Thoracic aorta (tissue), 2 donors: ENCODE data around the gene ABCC12. TPM values are rescaled to one million over a fixed set of nuclear protein-coding genes. Genes with fewer than 3 reads are reported as not detected.

Source experiments
- ATAC-seq: fragments of 150-250 bp; one replicate; pipeline ENCODE4 v1.8.0; 2017; ENCODE audit warnings: low read depth; ENCODE audit not compliant: insufficient number of reproducible peaks, low FRiP score
- DNase-seq: peaks from one replicate; pipeline ENCODE4 v3.0.0-alpha.2; 2020; ENCODE audit warnings: low spot score
- H3K27ac ChIP-seq, 2 donors: fragments of 200-600 bp; sonication (generic); 1 replicate in 1 of 2; 2 replicates in 1 of 2; pipeline ENCODE4 v1.5.1; 2016; ENCODE audit warnings: mild to moderate bottlenecking in 2 of 2, moderate library complexity in 2 of 2
- H3K27me3 ChIP-seq: fragments of 200-600 bp; sonication (generic); replicated peaks from 2 replicates; pipeline ENCODE4 v1.6.0; 2016; ENCODE audit warnings: mild to moderate bottlenecking; ENCODE audit not compliant: insufficient read depth
- H3K36me3 ChIP-seq: fragments of 200-600 bp; sonication (generic); one replicate; pipeline ENCODE4 v1.5.1; 2016
- H3K4me1 ChIP-seq, 2 donors: fragments of 200-600 bp; sonication (generic); 1 replicate in 1 of 2; 2 replicates in 1 of 2; pipeline versions ENCODE4 v1.5.1 to v1.6.0; 2016; ENCODE audit warnings: low read depth in 2 of 2, mild to moderate bottlenecking in 1 of 2; ENCODE audit not compliant: control insufficient read depth in 1 of 2
- H3K4me3 ChIP-seq: fragments of 200-600 bp; sonication (generic); 2 replicates; pipeline ENCODE4 v1.5.1; 2016; ENCODE audit warnings: mild to moderate bottlenecking
- H3K9me3 ChIP-seq: fragments of 200-600 bp; sonication (generic); 2 replicates; pipeline ENCODE4 v1.5.1; 2016
- CTCF ChIP-seq: fragments of 200-600 bp; sonication (generic); IDR thresholded peaks from one replicate; pipeline ENCODE4 v1.5.1; 2019; ENCODE audit warnings: antibody characterized with exemption
- total RNA-seq, 2 donors: library from RNA; depleted of rRNA; stranded (reverse); fragments of >200 nt; gene quantifications; one replicate each; pipeline versions ENCODE4 v1.1.0 to v1.2.3, GENCODE V29; 2016

ABCC12 gene
- not detected for total RNA-seq

- ATAC-seq (no peak), DNase-seq (no peak)
- TF ChIP-seq CTCF = no peak
Observed at GRCh38 chr16:48155926-48156789, at the start of gene ABCC12. ABCC12 (minus strand) TSS chr16:48155993; CDS start chr16:48146424, 9,569 bp downstream.

GRCh38 chr16:48204825-48205151 lies 49.0 kb upstream of the ABCC12 start:
- no peak for TF ChIP-seq CTCF

More at GRCh38 chr16:48155926-48156789, at the start of gene ABCC12:
- H3K27ac ChIP-seq = no peak within 1 kb of the TSS
- no peaks in the 10 kb centered on the region for H3K27me3 ChIP-seq
- no peaks in the 10 kb centered on the region for H3K4me1 ChIP-seq
- H3K9me3 ChIP-seq = no peaks in the 10 kb centered on the region
- no peaks in the 10 kb centered on the region for H3K36me3 ChIP-seq
- H3K4me3 ChIP-seq = no peak within 1 kb of the TSS

GRCh38 chr16:48203974-48204824 lies 48.4 kb upstream of the ABCC12 start:
- Histone ChIP-seq H3K9me3 (no peaks in the 10 kb centered on the region), H3K27me3 (no peaks in the 10 kb centered on the region), H3K4me1 (no peaks in the 10 kb centered on the region), H3K4me3 (no peak overlapping the region), H3K36me3 (no peaks in the 10 kb centered on the region), H3K27ac (no peak overlapping the region)
- ATAC-seq = no peak
- no peak for DNase-seq
- no peak for TF ChIP-seq CTCF

More at GRCh38 chr16:48204825-48205151, 49.0 kb upstream of the ABCC12 start:
- Histone ChIP-seq H3K4me3 (no peak overlapping the region), H3K36me3 (no peaks in the 10 kb centered on the region), H3K27ac (no peak overlapping the region), H3K4me1 (no peaks in the 10 kb centered on the region), H3K9me3 (no peaks in the 10 kb centered on the region), H3K27me3 (no peaks in the 10 kb centered on the region)
- ATAC-seq (no peak), DNase-seq (no peak)

GRCh38 chr16:48201515-48202201 lies 45.9 kb upstream of the ABCC12 start:
- H3K27me3 ChIP-seq = no peaks in the 10 kb centered on the region
- no peaks in the 10 kb centered on the region for H3K4me1 ChIP-seq
- no peak for TF ChIP-seq CTCF
- H3K36me3 ChIP-seq = no peaks in the 10 kb centered on the region
- H3K4me3 ChIP-seq = no peak overlapping the region
- no peak for ATAC-seq
- H3K9me3 ChIP-seq = no peaks in the 10 kb centered on the region
- no peak for DNase-seq
- no peak overlapping the region for H3K27ac ChIP-seq

GRCh38 chr16:48197294-48197693 lies 41.5 kb upstream of the ABCC12 start:
- Histone ChIP-seq H3K4me1 (no peaks in the 10 kb centered on the region), H3K4me3 (no peak overlapping the region), H3K9me3 (no peaks in the 10 kb centered on the region), H3K36me3 (no peaks in the 10 kb centered on the region), H3K27me3 (no peaks in the 10 kb centered on the region), H3K27ac (no peak overlapping the region)
- ATAC-seq (no peak), DNase-seq (no peak)
- TF ChIP-seq CTCF = no peak
